Endothelial cell of umbilical vein (primary cell): Measurements from ENCODE around the gene MUC16. TPM values are rescaled to one million over a fixed set of nuclear protein-coding genes. Genes with fewer than 3 reads are reported as not detected.

Source experiments
- BruUV-seq: library from RNA; stranded (reverse); fragments of 400-500 nt; replicated peaks from 2 replicates; lab custom pipeline; 2021; lab: Mats Ljungman, UMichigan
- CTCF ChIA-PET: fragments of 300-600, 350-600 bp; sonication (Branson Sonifier 250); formaldehyde crosslinking; loops from one replicate; lab custom pipeline; 2021; ENCODE audit warnings: antibody characterized with exemption, inconsistent platforms; lab: Charles Lee
- POLR2A ChIA-PET: fragments of 300-600, 350-600 bp; sonication (Branson Sonifier 250); formaldehyde crosslinking; loops from one replicate; lab custom pipeline; 2021; ENCODE audit warnings: antibody characterized with exemption, inconsistent platforms; lab: Charles Lee
- DNase-seq: peaks from one replicate; pipeline ENCODE4 v3.0.0-alpha.2; 2011; ENCODE audit warnings: low read depth, low spot score
- FAIRE-seq: peaks from 2 replicates; lab custom pipeline; 2011; peaks lifted over from hg19 to GRCh38; lab: Jason Lieb, UNC
- H2AFZ ChIP-seq: 2 replicates; pipeline ENCODE4 v1.6.0; 2012; ENCODE audit warnings: low read depth, low read length, control low read depth, inconsistent platforms
- H3K27ac ChIP-seq: 2 replicates; pipeline ENCODE4 v1.5.1; 2011; ENCODE audit warnings: low read depth, mild to moderate bottlenecking, control low read depth, low read length, moderate library complexity; ENCODE audit not compliant: insufficient read depth
- H3K27me3 ChIP-seq, 2 experiments: 2 replicates each; pipeline versions ENCODE4 v1.6.0 to v1.6.1; 2011; ENCODE audit warnings: low read length in 2 of 2, mixed read lengths in 1 of 2; ENCODE audit not compliant: control insufficient read depth in 2 of 2, insufficient read depth in 2 of 2
- H3K36me3 ChIP-seq, 2 experiments: 2 replicates in 1 of 2; 3 replicates in 1 of 2; pipeline ENCODE4 v1.5.1; 2011; ENCODE audit warnings: low read length in 2 of 2, mild to moderate bottlenecking in 1 of 2, moderate library complexity in 1 of 2; ENCODE audit not compliant: control insufficient read depth in 2 of 2, insufficient read depth in 2 of 2; ENCODE audit errors: extremely low read depth in 1 of 2
- H3K4me1 ChIP-seq: 3 replicates; pipeline ENCODE4 v1.5.1; 2011; ENCODE audit warnings: mild to moderate bottlenecking, low read length; ENCODE audit not compliant: control insufficient read depth, insufficient read depth; ENCODE audit errors: extremely low read depth
- H3K4me2 ChIP-seq: 2 replicates; pipeline ENCODE4 v1.6.1; 2011; ENCODE audit warnings: low read length, control low read depth, mixed read lengths; ENCODE audit not compliant: insufficient read depth
- H3K4me3 ChIP-seq, 3 experiments: fragments of 200-600 bp in 1 of 3; sonication (generic), shearing (Covaris generic) in 1 of 3; replicated peaks in 1 of 3; 2 replicates each; pipeline ENCODE4 v1.5.1; 2011 to 2016; ENCODE audit warnings: control low read depth in 3 of 3, low read length in 3 of 3, mild to moderate bottlenecking in 2 of 3, inconsistent platforms in 1 of 3, low read depth in 1 of 3, moderate library complexity in 1 of 3; ENCODE audit not compliant: insufficient read depth in 1 of 3
- H3K79me2 ChIP-seq: 2 replicates; pipeline ENCODE4 v1.6.0; 2012; ENCODE audit warnings: low read length, inconsistent platforms; ENCODE audit not compliant: control insufficient read depth, insufficient read depth
- H3K9ac ChIP-seq: replicated peaks from 2 replicates; pipeline ENCODE3; 2011; ENCODE audit warnings: low read length, control low read depth; ENCODE audit not compliant: insufficient read depth; ENCODE audit errors: extremely low read depth
- H3K9me1 ChIP-seq: replicated peaks from 3 replicates; pipeline ENCODE4 v1.6.0; 2011; ENCODE audit warnings: mild to moderate bottlenecking, low read length; ENCODE audit not compliant: control insufficient read depth, insufficient read depth; ENCODE audit errors: extremely low read depth
- H3K9me3 ChIP-seq: replicated peaks from 2 replicates; pipeline ENCODE4 v1.5.1; 2012; ENCODE audit warnings: low read length, inconsistent platforms; ENCODE audit not compliant: control insufficient read depth, insufficient read depth
- H4K20me1 ChIP-seq: replicated peaks from 2 replicates; pipeline ENCODE3; 2011; ENCODE audit warnings: mild to moderate bottlenecking, low read length; ENCODE audit not compliant: control insufficient read depth, insufficient read depth; ENCODE audit errors: extremely low read depth
- CTCF ChIP-seq, 2 donors: IDR thresholded peaks; 1 replicate in 1 of 2; 2 replicates in 1 of 2; pipeline ENCODE4 v1.5.1; 2011; ENCODE audit warnings: low read length in 2 of 2, mild to moderate bottlenecking in 2 of 2, moderate library complexity in 2 of 2, control low read depth in 1 of 2, inconsistent platforms in 1 of 2, low read depth in 1 of 2; ENCODE audit not compliant: insufficient read depth in 1 of 2; ENCODE audit errors: extremely low read depth in 1 of 2
- FOS ChIP-seq: IDR thresholded peaks from 2 replicates; pipeline ENCODE4 v1.6.1; 2011; ENCODE audit warnings: mild to moderate bottlenecking, low read length, moderate library complexity, borderline replicate concordance; ENCODE audit not compliant: insufficient read depth
- GATA2 ChIP-seq: IDR thresholded peaks from 2 replicates; pipeline ENCODE4 v1.7.0; 2011; ENCODE audit warnings: low read depth, mild to moderate bottlenecking, moderate library complexity, mixed read lengths, low read length; ENCODE audit not compliant: insufficient read length, insufficient read depth
- JUN ChIP-seq: IDR thresholded peaks from 2 replicates; pipeline ENCODE4 v1.6.1; 2011; ENCODE audit warnings: borderline replicate concordance, low read depth; ENCODE audit not compliant: insufficient read length, insufficient read depth
- POLR2A ChIP-seq: IDR thresholded peaks from 2 replicates; pipeline ENCODE4 v1.6.1; 2012; ENCODE audit warnings: low read depth, mild to moderate bottlenecking, control low read depth, low read length
- POLR2AphosphoS5 ChIP-seq: IDR thresholded peaks from 2 replicates; pipeline ENCODE4 v1.6.1; 2012; ENCODE audit warnings: low read depth, mild to moderate bottlenecking, control low read depth, low read length, moderate library complexity; ENCODE audit not compliant: insufficient read depth
- dilution Hi-C: fragments of 300-500 bp; cut with MboI; formaldehyde crosslinking; loops from one replicate; pipeline ENCODE4 v1.15.0; 2019; ENCODE audit warnings: low sequenced_read_pairs; ENCODE audit not compliant: extremely low pct_ligation_motif_present
- intact Hi-C: fragments of 100-400 bp; cut with micrococcal nuclease; formaldehyde crosslinking; loops from one replicate; pipeline ENCODE4 v1.10.0; 2022
- polyA plus RNA-seq, 4 experiments: library from polyadenylated mRNA; depleted of rRNA in 3 of 4; stranded (reverse) in 3 of 4; unstranded in 1 of 4; fragments of >200 nt; gene quantifications; 2 replicates each; pipeline versions ENCODE4 v1.2.1 to v1.2.3, GENCODE V29; 2011 to 2012; ENCODE audit warnings: missing spikeins in 1 of 4
- total RNA-seq: library from RNA; stranded (reverse); gene quantifications from 2 replicates; pipeline ENCODE4 v1.2.3, GENCODE V29; 2021

Gene MUC16
- total and polyA plus RNA-seq, 2 donors (not counting 3 experiments of a cell fraction or from before 2014, with no cell fraction given) = not detected

GRCh38 chr19:8988204-8988603 is 22.0 kb downstream of the MUC16 start:
- Histone ChIP-seq H3K9me1 (no peaks in the 10 kb centered on the region), H3K4me2 (no peak overlapping the region), H3K79me2 (no peaks in the 10 kb centered on the region), H4K20me1 (no peaks in the 10 kb centered on the region), H3K27me3 (no peaks in the 10 kb centered on the region), H3K4me3 (no peak overlapping the region), H3K27ac (no peak overlapping the region), H3K9ac (no peak overlapping the region), H3K36me3 (no peaks in the 10 kb centered on the region), H3K4me1 (no peaks in the 10 kb centered on the region), H3K9me3 (peaks cover 7% of the 10 kb centered on the region), H2AFZ (no peak overlapping the region)
- no TSS peak for BruUV-seq
- DNase-seq (no peak), FAIRE-seq (no peak)
- ChIA-PET CTCF (no interaction called here), POLR2A (no interaction called here)
- intact Hi-C loops = no loop called here
- dilution Hi-C loops = no loop called here
- no peak for TF ChIP-seq JUN
- TF ChIP-seq POLR2AphosphoS5 = no peak
- TF ChIP-seq CTCF (IDR thresholded peaks at IDR 0.05; ENCODE audit: extremely low read depth in 1 of 2, insufficient read depth in 1 of 2, low read depth in 1 of 2, low read length in 2 of 2) = no peak

GRCh38 chr19:8986296-8986695 is 23.9 kb downstream of the MUC16 start:
- CTCF ChIA-PET = no interaction called here
- no peak for FAIRE-seq
- no peak for DNase-seq
- POLR2A ChIA-PET = no interaction called here
- H4K20me1 ChIP-seq = no peaks in the 10 kb centered on the region
- no peak overlapping the region for H3K9ac ChIP-seq
- intact Hi-C loops = no loop called here
- no peaks in the 10 kb centered on the region for H3K27me3 ChIP-seq
- H3K4me1 ChIP-seq = no peaks in the 10 kb centered on the region
- H2AFZ ChIP-seq = no peak overlapping the region
- H3K9me3 ChIP-seq = peaks cover 5% of the 10 kb centered on the region
- BruUV-seq = no TSS peak
- H3K4me2 ChIP-seq = no peak overlapping the region
- H3K27ac ChIP-seq = no peak overlapping the region
- no peaks in the 10 kb centered on the region for H3K9me1 ChIP-seq
- dilution Hi-C loops = no loop called here
- TF ChIP-seq POLR2A (no peak), CTCF (IDR thresholded peaks at IDR 0.05; ENCODE audit: extremely low read depth in 1 of 2, insufficient read depth in 1 of 2, low read depth in 1 of 2, low read length in 2 of 2) (no peak), GATA2 (no peak), FOS (no peak)
- no peaks in the 10 kb centered on the region for H3K36me3 ChIP-seq
- H3K4me3 ChIP-seq = no peak overlapping the region
- no peaks in the 10 kb centered on the region for H3K79me2 ChIP-seq
